Suprapubic skin (tissue), 4 donors: Measurements from ENCODE around the gene PCTP. TPM values are rescaled to one million over a fixed set of nuclear protein-coding genes. Genes with fewer than 3 reads are reported as not detected.

Experiments
- DNase-seq, 2 donors: peaks; one replicate each; pipeline ENCODE4 v3.0.0-alpha.2; 2019; ENCODE audit warnings: low spot score in 2 of 2
- H3K27ac ChIP-seq: fragments of 200-600 bp; sonication (generic); one replicate; pipeline ENCODE4 v1.5.1; 2019
- H3K27me3 ChIP-seq: fragments of 200-600 bp; sonication (generic); one replicate; pipeline ENCODE4 v1.5.1; 2019
- H3K36me3 ChIP-seq: fragments of 200-600 bp; sonication (generic); one replicate; pipeline ENCODE4 v1.5.1; 2019
- H3K4me1 ChIP-seq: fragments of 200-600 bp; sonication (generic); one replicate; pipeline ENCODE4 v1.5.1; 2019
- H3K4me3 ChIP-seq: fragments of 200-600 bp; sonication (generic); one replicate; pipeline ENCODE4 v1.5.1; 2019; ENCODE audit warnings: mild to moderate bottlenecking
- H3K9me3 ChIP-seq: fragments of 200-600 bp; sonication (generic); one replicate; pipeline ENCODE4 v1.5.1; 2019
- EP300 ChIP-seq: sonication (generic); formaldehyde crosslinking; IDR thresholded peaks from one replicate; pipeline ENCODE4 v1.6.1; 2017; ENCODE audit warnings: antibody characterized with exemption
- POLR2A ChIP-seq, 2 donors: fragments of 450-650 bp; IDR thresholded peaks; one replicate each; pipeline ENCODE4 v1.6.1; 2017; ENCODE audit warnings: antibody characterized with exemption in 2 of 2, mild to moderate bottlenecking in 2 of 2, moderate library complexity in 2 of 2
- POLR2AphosphoS5 ChIP-seq, 3 donors: sonication (generic); formaldehyde crosslinking; IDR thresholded peaks; one replicate each; pipeline ENCODE4 v1.6.1; 2017; ENCODE audit warnings: antibody characterized with exemption in 3 of 3
- WGBS: methylation state at CpG from one replicate; pipeline ENCODE4 v1.1.5; 2018; 5-methylcytosine and 5-hydroxymethylcytosine counted together
- total RNA-seq, 4 donors: library from RNA; depleted of rRNA; stranded (reverse); fragments of >200 nt; gene quantifications; one replicate each; pipeline ENCODE4 v1.1.0, GENCODE V29; 2016
- TF ChIP-seq, protein P1 (sequence below), 2 donors: fragments of 200-600 bp in 1 of 2; fragments of 450-650 bp in 1 of 2; sonication (generic) in 1 of 2; IDR thresholded peaks; one replicate each; pipeline ENCODE4 v1.5.1; 2016 to 2019; ENCODE audit warnings: antibody characterized with exemption in 2 of 2, mild to moderate bottlenecking in 1 of 2, moderate library complexity in 1 of 2

Gene PCTP
- total RNA-seq, 4 donors from 2014 or later: 6.4 to 17.4 (median 11.2) TPM

DNA sequence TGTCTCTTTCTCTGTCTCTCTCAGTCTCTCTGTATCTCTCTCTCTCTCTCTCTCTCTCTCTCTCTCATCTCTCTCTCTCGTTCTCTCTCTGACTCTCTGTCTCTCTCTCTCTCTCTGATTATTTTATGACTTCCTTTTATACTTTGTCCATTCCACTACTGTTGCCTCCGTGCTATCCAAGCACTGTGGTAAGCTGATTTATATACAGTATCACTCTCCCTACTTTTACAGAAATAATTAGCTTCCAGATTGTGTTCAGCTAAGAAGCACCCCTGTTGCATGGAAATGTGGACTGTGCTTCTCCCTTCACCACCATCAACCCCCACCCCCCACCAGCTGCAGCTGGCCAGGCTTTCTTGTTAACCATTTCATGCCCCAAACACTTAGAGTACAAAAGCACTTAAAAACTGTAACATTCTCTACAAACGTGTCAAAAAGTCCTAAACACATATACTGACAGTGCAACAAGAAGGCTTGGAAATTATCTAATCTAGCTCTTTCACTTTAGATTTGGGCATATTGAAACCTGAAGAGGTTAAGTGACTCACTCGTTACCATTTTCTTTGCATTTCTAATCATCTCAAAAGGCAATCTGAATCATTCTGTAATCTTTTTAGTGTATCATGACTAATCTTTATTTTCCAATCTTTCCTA is 16.6 kb upstream of the PCTP start:
- no peak overlapping the region for H3K27ac ChIP-seq
- no peak for DNase-seq
- H3K36me3 ChIP-seq: no peaks in the 10 kb centered on the region
- WGBS: 50% methylated on average over 4 of the region's 4 CpGs
- H3K9me3 ChIP-seq: no peaks in the 10 kb centered on the region
- no peaks in the 10 kb centered on the region for H3K27me3 ChIP-seq
- H3K4me1 ChIP-seq: peaks cover 44% of the 10 kb centered on the region
- TF ChIP-seq EP300 (no peak), POLR2AphosphoS5 (IDR thresholded peaks at IDR 0.05) (no peak), POLR2A (IDR thresholded peaks at IDR 0.05) (no peak)
- TF ChIP-seq, protein P1, sequence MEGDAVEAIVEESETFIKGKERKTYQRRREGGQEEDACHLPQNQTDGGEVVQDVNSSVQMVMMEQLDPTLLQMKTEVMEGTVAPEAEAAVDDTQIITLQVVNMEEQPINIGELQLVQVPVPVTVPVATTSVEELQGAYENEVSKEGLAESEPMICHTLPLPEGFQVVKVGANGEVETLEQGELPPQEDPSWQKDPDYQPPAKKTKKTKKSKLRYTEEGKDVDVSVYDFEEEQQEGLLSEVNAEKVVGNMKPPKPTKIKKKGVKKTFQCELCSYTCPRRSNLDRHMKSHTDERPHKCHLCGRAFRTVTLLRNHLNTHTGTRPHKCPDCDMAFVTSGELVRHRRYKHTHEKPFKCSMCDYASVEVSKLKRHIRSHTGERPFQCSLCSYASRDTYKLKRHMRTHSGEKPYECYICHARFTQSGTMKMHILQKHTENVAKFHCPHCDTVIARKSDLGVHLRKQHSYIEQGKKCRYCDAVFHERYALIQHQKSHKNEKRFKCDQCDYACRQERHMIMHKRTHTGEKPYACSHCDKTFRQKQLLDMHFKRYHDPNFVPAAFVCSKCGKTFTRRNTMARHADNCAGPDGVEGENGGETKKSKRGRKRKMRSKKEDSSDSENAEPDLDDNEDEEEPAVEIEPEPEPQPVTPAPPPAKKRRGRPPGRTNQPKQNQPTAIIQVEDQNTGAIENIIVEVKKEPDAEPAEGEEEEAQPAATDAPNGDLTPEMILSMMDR (IDR thresholded peaks at IDR 0.05): no peak
- no peak overlapping the region for H3K4me3 ChIP-seq

DNA sequence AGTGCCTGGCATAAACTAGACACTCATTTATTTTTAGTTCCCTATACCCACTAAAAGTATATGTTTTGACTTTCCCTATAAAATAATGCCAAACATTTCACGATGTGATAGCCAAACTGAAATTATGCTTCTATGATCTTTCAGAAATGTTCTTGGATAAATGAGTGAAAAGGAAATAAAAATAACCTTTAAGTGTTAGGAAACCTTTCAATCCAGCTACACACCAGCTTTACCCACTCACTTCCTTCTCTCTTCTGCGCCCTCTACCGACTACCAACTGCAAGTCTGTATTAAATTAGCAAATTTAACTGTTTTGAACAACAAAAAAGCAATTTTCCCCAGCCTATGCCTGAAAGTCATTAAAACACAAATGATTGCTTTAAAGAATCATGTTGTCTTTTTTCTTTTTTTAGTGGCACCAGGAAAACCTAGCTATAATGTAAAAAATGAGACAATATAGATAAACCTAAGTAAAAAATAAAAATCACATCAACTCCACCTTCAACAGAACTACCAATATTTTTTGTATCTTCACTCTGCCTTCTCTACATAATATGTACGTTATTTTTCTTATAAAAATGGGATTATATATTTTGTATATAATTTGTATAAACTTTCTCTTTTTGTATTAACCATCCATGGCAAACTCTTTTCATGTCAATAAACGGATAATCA is 15.0 kb upstream of the PCTP start:
- no peaks in the 10 kb centered on the region for H3K27me3 ChIP-seq
- peaks cover 40% of the 10 kb centered on the region for H3K4me1 ChIP-seq
- TF ChIP-seq, protein P1 (IDR thresholded peaks at IDR 0.05): peak; percentile 38 to 68
- TF ChIP-seq POLR2A (IDR thresholded peaks at IDR 0.05) (no peak), POLR2AphosphoS5 (IDR thresholded peaks at IDR 0.05) (no peak)
- no peak overlapping the region for H3K4me3 ChIP-seq
- H3K36me3 ChIP-seq: no peaks in the 10 kb centered on the region
- DNase-seq: no peak
- no peak overlapping the region for H3K27ac ChIP-seq
- 30% methylated on average over 5 of the region's 5 CpGs for WGBS
- H3K9me3 ChIP-seq: no peaks in the 10 kb centered on the region

DNA sequence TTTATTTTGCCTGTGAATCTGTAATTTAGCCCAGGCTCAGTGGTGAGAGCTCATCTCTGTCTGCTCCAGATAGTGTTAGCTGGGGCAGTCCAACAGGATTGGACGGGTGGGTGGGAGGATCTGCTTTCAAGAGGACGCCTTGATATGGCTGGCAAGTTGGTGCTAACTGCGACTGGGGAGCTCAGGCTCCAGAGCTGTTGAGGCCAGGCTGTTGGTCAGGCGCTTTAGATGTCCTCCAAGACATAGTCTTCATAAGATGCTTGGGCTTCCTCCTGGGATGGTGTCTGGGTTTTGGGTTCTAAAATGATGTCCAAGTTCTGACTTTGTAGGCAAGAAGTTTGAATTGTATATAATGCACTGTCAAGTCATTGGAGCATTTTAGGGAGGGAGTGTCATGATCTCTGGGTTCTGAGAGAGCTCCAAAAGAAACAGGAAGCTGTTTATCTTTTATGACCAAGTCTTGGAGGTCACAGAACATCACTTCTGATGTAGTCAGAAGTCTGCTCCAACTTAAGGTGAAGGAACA is 12.8 kb upstream of the PCTP start:
- no peaks in the 10 kb centered on the region for H3K36me3 ChIP-seq
- no peaks in the 10 kb centered on the region for H3K27me3 ChIP-seq
- H3K4me1 ChIP-seq: peaks cover 19% of the 10 kb centered on the region
- H3K27ac ChIP-seq: no peak overlapping the region
- H3K9me3 ChIP-seq: no peaks in the 10 kb centered on the region
- no peak overlapping the region for H3K4me3 ChIP-seq
- TF ChIP-seq, protein P1 (IDR thresholded peaks at IDR 0.05): no peak
- TF ChIP-seq POLR2AphosphoS5 (IDR thresholded peaks at IDR 0.05) (no peak), POLR2A (IDR thresholded peaks at IDR 0.05) (no peak), EP300 (no peak)
- 85% methylated on average over 4 of the region's 4 CpGs for WGBS
- DNase-seq: no peak

- no peak for DNase-seq
- 82% methylated on average over 10 of the region's 10 CpGs for WGBS
Measured at GRCh38 chr17:55740511-55741355, 10.1 kb upstream of the PCTP start.

More at GRCh38 chr17:55740511-55741355, 10.1 kb upstream of the PCTP start:
- Histone ChIP-seq H3K27ac (no peak overlapping the region), H3K4me3 (no peak overlapping the region), H3K4me1 (no peaks in the 10 kb centered on the region), H3K36me3 (no peaks in the 10 kb centered on the region), H3K9me3 (no peaks in the 10 kb centered on the region), H3K27me3 (no peaks in the 10 kb centered on the region)
- TF ChIP-seq, protein P1 (IDR thresholded peaks at IDR 0.05): no peak
- TF ChIP-seq EP300 (no peak), POLR2AphosphoS5 (IDR thresholded peaks at IDR 0.05) (no peak), POLR2A (IDR thresholded peaks at IDR 0.05) (no peak)
